HS-27A (cell line): Measurements from ENCODE around the gene FILIP1.

Experiments used
- DNase-seq: peaks from one replicate; pipeline ENCODE4 v3.0.0-alpha.2; 2012; ENCODE audit warnings: low read depth, missing footprints

The FILIP1 gene

GRCh38 chr6:75381877-75382633, 111.5 kb downstream of the FILIP1 start:
- no peak for DNase-seq

GRCh38 chr6:75379536-75379935, 114.1 kb downstream of the FILIP1 start:
- DNase-seq = no peak

- DNase-seq = no peak
These were observed 115.5 kb downstream of the FILIP1 start for GRCh38 chr6:75378101-75378500.

GRCh38 chr6:75377386-75377785, 116.2 kb downstream of the FILIP1 start:
- no peak for DNase-seq

- DNase-seq = no peak
These were observed 117.1 kb downstream of the FILIP1 start for GRCh38 chr6:75376347-75377024.

DNA sequence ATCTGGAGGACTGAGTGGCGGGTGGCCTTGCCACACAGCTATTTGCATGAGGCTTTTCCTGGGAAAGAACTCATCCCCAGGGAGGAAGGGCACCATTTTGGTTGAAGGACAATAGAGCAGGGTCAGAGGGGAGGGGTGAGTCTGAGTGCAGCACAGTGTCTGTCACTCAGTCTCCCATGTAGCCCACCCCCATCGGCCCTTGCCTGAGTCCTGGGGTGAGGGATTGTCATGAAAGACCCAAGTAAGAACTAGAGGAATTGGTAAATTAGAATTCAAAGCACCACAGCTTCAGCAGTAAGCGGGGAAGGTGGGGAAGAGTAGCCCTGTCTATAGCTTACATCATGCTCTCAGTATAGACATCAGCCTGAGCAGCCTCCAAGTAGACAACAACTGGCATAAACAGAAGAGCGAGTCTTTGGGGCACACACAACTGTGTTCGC, 118.6 kb downstream of the FILIP1 start:
- DNase-seq = no peak

DNA sequence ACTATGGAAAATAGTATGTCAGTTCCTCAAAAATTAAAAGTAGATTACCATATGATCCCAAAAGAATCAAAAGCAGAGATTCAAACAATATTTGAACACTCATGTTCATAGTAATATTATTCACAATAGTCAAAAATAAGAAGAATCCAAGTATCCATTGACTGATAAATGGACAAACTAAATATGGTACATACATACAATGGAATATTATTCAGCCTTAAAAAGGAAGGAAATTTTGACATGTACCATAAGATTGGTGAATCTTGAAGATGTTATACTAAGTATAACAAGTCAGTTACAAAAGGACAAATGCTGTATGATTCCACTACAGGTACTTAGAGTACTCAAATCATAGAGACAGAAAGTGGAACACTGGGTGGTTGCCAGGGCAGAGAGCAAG, 120.7 kb downstream of the FILIP1 start:
- no peak for DNase-seq

DNA sequence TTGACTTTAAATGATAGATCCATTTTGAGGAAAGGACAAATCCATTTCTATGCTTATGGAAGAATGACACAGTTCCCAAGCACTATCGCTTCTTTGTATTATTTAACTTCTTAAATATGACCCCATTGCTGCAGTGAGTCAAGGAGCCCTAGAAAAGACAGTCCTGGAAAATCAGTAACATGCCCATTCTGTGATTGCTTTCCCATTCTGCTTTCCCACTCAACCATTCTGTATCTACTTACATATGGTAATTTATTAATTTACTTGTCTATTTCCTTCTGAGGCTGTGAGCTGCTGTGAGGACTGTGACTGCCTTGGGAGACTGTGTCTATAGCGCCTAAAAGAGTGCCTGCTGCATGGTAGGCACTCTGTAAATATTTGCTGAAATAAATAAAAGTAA, 123.6 kb downstream of the FILIP1 start:
- DNase-seq = no peak

GRCh38 chr6:75368864-75369402, 124.7 kb downstream of the FILIP1 start:
- no peak for DNase-seq

- DNase-seq = no peak
These were observed 125.3 kb downstream of the FILIP1 start for GRCh38 chr6:75368151-75368779.

- DNase-seq = no peak
These were observed 130.3 kb downstream of the FILIP1 start for GRCh38 chr6:75363304-75363703.

DNA sequence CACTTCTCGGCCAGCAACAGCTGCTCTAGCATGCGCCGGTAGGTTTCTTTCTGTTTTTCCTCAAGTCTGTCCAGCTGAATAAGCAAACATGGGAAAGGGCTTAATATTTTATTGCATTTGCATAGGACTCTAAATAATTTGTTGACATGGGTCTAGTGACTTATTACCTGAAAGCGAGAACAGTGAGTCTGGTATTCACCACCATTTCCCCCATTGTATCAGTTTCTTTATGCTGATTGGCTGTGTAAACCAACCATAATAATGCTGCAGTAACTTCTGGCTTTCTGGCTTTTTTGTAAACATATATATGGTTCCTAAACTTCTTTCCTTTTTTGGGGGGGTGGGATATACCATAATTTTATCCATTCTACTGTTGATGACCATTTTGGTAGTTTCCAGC, 140.0 kb downstream of the FILIP1 start:
- no peak for DNase-seq

- no peak for DNase-seq
These were observed 142.0 kb downstream of the FILIP1 start for GRCh38 chr6:75351570-75351969.

DNA sequence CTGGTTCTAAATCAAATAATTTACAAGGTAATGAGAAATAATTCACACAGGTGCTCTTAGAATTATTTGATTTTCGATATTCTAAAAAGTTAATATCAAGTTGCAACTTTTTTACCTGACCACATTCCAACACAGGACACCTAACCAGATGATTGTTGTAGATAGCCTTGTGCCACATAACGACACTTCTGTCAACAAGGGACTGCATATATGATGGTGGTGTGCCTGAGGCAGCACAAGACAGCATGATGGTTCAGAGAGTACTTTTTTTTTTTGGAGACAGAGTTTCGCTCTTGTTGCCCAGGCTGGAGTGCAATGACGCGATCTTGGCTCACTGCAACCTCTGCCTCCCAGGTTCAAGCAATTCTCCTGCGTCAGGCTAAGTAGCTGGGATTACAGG, 142.8 kb downstream of the FILIP1 start:
- DNase-seq = no peak

DNA sequence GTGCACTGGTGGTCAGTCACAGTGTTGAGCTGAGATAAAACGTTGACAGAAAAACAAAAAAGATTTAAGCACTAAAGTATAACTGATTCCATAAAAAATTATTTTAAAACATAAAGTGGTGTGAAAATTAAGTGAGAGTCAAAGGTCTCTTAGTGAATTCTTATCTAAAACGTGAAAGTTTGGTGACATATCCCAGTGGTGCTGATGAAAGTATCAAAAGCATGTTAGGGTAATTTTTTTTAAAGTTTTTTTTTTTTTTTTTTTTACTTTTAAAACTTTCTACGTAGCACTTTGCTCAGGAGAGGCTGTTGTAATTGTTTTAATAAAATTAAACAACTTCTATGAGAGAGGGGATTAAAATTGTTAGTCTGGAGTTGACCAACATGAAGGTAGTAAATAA, 143.4 kb downstream of the FILIP1 start:
- no peak for DNase-seq

DNA sequence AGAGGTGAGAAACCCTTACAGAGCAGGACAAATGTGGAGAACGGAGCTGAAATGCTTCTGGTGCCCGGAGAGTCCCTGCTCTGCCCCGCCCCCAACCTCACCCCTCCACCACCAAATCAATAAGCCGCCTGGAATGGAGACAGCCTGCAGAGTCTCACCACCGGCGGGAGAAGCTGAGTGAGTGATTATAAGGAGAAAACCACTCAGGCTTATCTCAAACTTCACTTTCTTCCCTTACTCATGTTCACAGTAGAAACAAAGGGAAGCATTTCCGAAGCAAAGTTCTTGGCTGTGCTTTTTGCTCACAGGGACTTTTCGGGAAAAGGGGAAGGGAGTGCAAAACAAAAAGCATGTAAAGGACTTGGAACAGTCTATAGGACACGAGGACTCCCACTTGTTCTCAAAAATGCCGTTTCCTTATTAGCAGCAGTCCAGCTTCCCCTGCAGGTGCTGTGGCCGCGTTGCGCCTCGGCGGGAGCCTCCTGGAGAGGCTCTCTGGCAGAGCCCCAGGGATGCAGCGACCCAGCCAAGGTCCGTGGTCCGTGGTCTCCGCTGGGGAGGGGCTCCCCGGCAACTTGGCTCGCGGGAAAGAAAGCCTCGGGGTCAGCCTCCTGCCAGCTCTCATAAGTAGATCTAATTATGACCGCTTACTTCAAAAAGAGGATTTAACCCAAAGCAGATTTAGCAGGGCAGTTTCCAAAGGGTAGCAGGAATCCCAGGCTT, 144.2 kb downstream of the FILIP1 start:
- DNase-seq = no peak

DNA sequence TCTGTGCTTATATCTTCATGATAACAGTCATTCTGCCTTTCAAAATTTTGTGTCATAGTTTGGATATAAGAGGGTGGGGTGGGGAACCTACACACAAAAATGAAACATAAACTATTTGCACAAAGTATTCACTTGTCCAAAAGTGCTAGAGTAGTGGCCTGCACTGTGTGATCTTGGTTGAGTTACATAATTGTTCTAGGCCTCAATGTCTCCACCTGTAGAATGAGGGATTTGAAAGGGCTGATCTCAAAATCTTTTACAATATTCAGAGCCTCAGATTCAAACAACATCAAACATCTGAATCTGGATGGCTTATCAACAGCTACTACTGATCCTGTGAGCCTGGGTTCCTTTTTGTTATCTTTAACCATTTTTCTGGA, 144.7 kb downstream of the FILIP1 start:
- DNase-seq = no peak

DNA sequence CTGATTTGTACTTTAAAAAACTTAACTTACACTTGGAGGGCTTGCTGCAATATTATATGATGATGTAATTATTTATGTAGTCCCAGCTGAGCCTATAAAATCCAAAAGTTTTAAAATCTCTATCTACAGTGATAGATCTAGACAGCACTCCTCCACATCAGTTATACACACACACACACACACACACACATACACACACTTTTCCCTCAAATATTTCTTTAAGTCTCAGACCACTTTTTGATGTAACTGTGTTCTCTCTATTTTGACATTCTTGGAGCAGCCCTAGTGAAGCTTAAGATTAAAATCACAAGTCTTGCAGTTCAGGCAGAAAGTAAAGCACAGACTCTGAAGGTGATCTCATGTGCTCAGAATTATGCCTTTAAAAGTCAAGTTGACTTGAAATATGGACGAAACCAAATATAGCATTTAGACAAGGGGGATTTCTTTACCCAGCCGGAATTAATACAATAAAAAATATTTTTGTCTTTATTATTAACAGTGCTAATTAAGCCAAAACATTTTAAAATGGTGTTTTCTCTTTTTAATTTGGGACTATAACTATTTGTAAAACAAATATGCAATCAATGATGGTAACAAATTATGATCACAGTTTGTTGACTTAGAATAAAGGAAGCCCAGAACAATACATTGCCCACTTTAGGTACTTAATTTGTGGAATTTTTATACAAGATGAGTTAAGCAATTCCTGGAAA, 145.5 kb downstream of the FILIP1 start:
- DNase-seq = no peak

DNA sequence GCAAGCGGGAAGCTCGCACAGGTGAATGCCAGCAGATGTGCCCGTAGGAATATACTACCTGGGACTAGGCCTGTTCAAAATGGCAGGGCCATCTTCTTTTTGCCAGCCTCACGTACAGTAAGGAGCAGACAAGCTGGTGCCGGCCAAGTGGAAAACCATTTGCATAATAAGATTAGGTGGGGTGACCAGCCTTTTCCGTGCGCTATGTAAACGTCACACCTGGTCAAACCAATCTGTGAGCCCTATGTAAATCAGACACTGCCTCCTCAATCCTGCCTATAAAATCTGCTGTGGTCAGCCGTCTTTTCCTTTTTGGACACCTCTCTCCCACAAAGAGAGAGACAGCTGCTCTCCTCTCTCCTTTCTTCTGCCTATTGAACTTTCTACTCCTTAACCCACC, 148.2 kb downstream of the FILIP1 start:
- no peak for DNase-seq

DNA sequence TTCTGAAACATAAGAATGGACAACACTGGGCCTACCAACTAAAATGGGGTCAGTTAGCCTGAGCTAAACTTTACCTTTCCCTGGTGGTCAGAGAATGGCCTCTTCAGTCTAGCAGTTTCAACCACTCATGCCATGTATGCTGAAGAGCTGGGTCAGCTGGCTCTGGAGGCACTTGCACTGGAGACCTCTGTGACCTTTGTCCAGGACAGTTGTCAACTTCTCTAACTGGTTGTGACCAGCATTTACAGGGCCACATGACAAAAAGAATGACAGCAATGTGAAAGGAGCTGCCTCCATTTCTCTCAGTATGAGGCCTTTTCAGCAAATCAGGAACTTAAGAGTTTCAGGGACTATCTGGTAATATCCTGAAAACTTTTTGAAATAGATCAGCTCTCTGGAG, 149.1 kb downstream of the FILIP1 start:
- DNase-seq = no peak

DNA sequence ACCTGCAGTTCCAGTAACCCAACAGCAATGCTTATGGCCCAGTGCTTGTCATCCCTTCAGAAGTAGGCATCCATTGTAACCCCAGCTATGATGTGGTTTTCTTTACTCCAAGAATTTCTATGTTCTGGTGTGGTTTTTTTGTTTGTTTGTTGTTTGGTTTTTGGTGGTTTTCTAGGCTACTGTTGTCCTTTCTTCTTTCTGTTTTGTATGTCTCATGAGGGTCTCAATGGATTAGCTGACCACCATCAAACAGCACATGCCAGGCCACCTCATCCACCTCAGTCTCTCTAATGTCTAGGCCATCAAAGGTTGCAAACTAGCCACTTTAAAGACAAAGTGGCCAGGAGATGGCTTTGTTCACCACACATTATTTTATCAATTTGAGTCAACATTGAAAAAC, 149.6 kb downstream of the FILIP1 start:
- no peak for DNase-seq
